8988T (cell line): Measurements from ENCODE around the gene MORF4L1.
"Not testable (repeated sequence)": the region's sequence is repeated elsewhere in the genome, so short reads cannot be mapped to it uniquely, and the experiment has no call there.

Experiments
- DNase-seq: peaks from one replicate; pipeline ENCODE4 v3.0.0; 2011

The MORF4L1 gene

GRCh38 chr15:78859971-78860719 is 12.5 kb upstream of the MORF4L1 start:
- peak; percentile 21 for DNase-seq

DNA sequence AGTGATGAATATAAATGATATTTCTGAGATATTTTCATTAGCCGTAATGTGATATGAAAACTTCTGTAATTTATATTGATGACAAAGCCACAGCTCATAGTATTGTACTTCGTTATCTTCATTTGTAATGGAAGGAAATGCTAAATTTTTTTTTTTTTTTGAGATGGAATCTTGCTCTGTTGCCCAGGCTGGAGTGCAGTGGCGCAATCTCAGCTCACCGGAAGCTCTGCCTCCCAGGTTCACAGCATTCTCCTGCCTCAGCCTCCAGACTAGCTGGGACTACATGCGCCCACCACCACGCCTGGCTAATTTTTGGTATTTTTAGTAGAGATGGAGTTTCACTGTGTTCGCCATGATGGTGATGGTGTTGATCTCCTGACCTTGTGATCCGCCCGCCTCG is 7.1 kb upstream of the MORF4L1 start:
- DNase-seq = not testable (repeated sequence)

DNA sequence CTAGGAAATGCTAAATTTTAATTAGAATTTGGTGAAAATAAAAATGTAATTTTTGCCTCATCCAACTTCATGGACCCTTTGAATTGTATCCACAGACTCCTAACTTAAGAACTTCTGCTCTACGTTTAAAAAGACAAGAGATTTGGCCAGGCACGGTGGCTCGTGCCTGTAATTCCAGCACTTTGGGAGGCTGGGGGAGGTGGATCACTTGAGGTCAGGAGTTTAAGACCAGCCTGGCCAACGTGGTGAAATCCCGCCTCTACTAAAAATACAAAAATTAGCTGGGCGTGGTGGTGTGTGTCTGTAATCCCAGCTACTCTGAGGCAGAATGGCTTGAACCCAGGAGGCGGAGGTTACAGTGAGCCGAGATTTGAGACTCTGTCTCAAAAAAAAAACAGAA is 6.7 kb upstream of the MORF4L1 start:
- DNase-seq = not testable (repeated sequence)

- no peak for DNase-seq
Measured at GRCh38 chr15:78866803-78867202, 5.9 kb upstream of the MORF4L1 start.

GRCh38 chr15:78868366-78868765 is 4.3 kb upstream of the MORF4L1 start:
- no peak for DNase-seq

DNA sequence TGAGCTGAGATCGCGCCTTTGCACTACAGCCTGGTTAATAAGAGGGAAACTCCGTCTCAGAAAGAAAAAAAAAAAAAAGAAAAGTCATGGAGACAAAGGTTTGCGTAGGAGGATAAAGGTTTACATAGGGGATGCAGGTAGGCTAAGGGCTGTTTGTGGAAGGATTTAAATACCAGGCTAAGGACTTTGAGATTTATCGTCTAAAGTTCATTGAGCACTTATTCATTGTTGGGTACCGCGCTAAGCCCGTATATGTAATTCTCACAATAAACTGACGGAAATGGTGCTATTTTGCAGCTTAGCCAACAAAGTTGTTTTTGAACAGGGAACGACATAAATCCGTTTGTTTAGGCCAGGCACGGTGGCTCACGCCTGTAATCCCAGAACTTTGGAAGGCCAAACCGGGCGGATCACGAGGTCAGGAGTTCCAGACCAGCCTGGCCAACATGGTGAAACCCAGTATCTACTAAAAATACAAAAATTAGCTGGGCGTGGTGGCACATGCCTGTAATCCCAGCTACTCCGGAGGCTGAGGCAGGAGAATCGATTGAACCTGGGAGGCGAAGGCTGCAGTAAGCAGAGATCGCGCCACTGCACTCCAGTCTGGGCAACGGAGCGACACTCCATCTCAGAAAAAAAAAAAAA is 1.1 kb upstream of the MORF4L1 start:
- DNase-seq = not testable (repeated sequence)

GRCh38 chr15:78872972-78873792 is 492 bp downstream of the MORF4L1 start:
- peak; percentile 32 for DNase-seq

DNA sequence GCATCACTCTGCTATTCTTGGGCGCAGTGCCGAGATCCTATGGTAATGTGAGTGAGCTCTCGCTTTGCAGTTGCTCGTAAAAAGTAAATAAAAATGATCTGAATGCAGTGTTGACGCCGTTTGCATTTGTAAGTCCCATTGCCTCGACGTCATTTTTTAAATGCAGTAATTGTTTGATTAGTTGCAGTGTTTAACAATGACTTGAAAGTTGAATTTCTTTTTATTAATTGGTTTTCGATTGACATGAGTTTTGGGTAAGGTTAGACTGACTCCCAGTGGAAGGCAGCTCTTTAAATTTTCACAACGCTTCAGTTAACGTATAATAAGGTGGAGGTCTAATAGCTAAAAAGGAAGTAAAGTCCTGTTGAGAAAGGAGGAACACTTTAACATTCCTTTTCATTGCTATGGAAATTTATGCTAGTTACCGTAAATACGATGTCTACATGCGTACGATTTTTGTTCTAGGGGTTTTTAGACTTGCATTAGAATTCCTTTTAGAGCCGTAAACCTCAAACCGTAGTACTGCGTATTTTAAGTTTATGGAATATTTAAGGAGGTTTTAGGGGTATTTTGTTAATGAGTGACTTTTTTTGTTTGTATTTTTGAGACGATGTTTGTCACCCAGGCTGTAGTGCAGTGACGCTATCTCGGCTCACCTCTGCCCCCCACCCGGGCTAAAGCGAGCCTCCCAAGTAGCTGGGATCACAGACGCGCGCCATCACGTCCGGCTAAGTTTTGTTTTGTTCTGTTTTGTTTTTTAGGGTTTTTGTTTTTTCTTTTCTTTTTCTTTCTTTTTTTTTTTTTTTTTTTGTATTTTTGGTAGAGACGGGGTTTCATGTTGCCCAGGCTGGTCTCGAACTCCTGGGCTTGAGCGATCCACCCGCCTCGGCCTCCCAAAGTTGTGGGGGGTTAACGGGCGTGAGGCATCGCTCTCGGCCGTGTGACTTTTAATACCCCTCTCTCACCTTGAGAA is 1.4 kb downstream of the MORF4L1 start:
- no peak for DNase-seq

DNA sequence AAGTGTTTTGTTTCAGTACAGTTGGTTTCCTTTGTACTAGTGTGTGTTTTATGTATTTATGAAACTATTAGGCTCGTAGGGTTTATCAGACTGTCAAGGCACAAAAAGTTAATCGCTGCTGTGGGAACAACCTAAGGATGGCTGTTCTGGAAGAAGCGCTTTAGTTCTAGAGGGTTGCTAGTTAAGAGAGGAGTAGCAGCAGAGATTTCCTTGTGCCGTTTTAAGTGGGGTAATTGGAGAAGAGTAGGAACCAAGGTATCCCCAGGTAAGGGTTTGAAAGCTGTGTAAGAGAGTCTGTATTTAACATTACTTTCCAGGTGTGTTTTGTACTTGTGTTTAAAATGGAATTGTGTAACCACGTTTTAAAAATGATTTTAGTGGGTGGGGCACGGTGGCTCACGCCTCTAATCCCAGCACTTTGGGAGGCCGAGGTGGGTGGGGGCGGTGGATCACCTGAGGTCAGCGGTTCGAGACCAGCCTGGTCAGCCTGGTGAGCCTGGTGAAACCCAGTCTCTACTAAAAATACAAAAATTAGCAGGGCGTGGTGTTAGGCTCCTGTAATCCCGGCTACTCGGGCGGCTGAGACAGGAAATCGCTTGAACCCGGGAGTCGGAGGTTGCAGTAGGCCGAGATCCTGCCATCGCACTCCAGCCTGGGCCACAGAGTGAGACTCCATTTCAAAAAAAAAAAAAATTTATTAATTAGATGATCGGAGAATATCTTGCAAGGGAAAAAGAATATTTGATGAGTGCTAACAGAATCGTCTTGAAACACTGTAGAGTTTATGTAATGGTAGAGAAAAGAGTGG is 2.6 kb downstream of the MORF4L1 start:
- DNase-seq = no peak

- not testable (repeated sequence) for DNase-seq
Measured at GRCh38 chr15:78876954-78877353, 4.3 kb downstream of the MORF4L1 start.

GRCh38 chr15:78878356-78878755 is 5.7 kb downstream of the MORF4L1 start:
- no peak for DNase-seq

DNA sequence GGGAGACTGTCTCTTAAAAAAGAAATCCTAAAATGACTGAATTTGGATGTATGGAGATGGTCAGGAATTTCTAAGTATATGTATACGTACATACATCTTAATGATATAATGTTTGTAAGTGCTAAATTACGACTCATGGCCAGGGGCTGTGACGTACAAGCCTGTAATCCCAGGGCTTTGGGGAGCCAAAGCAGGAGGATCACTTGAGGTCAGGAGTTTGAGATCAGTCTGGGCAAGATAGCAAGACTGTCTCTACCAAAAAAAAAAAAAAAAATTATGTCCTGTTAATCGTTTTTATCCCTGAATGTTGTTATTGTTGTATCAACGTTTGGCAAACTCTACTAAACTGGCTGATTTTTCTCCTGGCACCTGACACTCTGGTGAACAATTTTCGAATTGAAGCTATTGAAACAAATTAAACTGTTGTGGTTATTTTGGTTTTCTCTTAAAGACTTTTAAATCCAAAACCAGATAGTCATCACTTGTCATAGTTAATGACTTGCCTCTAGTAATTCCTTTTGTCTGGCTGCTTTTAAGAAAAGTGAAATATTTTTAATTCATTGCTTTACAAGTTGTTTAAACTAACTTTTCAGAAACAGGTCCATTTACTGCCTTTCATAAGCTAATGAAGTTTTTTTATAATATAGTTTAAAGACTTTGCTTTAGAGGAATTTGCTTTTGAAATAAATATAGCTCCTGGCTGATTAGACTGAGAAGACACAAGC is 7.0 kb downstream of the MORF4L1 start:
- no peak for DNase-seq

DNA sequence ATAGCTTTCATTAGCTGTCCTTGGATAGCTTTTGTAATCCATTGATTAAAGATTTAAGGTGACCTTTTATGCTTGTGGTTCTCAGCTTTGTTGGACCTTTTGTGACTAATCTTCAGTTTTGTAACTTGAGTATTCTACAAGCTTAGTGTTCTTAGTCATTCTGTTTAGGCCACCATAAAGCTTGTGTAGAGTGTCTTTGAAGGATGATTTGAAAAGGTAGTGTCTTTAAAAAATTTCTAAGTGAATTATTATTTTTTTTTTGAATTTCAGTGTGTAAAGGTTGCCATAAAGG is 7.5 kb downstream of the MORF4L1 start:
- DNase-seq = no peak

DNA sequence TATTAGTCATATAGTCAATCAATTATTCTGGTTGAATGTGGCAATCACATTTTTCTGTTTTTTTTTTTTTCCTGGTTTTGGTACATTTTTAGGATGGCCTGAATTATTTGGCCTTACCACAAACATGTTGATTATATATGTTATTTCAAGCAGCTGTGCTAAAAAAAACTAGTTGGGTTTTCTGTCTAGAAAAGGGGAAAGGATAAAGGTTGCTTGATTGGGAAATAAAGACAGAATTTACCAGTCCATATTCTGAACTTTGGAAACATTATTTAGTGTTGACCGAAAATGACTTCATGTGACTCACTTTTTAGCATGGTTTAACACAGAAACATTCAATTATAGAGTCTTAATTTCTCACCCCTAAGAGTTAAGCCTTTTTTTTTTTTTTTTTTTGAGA is 8.1 kb downstream of the MORF4L1 start:
- DNase-seq = no peak

DNA sequence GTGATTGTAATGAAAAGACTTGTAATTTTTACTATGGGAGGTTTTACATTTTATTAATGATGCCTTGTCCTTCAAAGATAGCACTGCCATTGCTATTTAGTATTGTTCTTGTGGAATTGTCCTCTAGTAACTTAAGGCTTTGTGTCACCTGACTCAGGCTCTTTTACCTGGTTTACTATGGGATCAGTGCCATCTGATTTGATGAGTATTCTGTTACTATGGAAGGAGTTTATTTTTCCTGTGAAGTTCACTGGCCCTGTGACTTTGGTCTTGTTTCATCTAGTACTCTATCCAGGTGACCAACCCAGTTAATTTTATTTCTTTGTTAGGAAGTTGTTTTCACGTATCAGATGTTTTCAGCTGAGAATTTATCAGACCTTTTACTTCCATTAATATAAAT is 9.0 kb downstream of the MORF4L1 start:
- DNase-seq = no peak

- DNase-seq = no peak
Measured at GRCh38 chr15:78889000-78889399, 16.3 kb downstream of the MORF4L1 start.

GRCh38 chr15:78893538-78893937 is 20.8 kb downstream of the MORF4L1 start:
- no peak for DNase-seq

DNA sequence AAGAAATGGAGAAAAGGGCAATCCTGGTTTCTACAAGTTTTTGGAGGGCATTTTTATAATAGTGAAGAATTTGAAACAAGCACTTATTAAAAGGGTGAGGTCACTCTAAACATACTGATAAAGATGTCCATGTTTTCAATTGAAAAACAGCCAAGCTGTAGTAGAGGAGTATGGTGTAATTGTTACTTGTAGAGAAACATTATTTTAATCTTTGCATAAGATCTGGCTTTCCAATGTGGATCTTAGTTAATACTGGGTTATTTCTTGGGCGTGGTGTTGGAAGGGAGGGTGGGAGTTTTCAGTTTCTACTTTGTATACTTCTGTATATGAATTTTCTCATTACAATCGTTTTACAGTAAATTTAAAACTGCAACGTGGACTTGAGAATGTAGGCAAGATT is 22.8 kb downstream of the MORF4L1 start:
- no peak for DNase-seq

- no peak for DNase-seq
Measured at GRCh38 chr15:78898540-78898939, 25.9 kb downstream of the MORF4L1 start.

GRCh38 chr15:78900819-78901533 is 28.3 kb downstream of the MORF4L1 start:
- DNase-seq = not testable (repeated sequence)
